Fibroblast of the conjunctiva (primary cell): Measurements from ENCODE around the gene GATA1.
"Not testable (repeated sequence)": the region's sequence is repeated elsewhere in the genome, so short reads cannot be mapped to it uniquely, and the experiment has no call there.

Experiments
- DNase-seq: peaks from one replicate; pipeline ENCODE4 v3.0.0-alpha.2; 2010; ENCODE audit warnings: low read depth

GATA1 gene

GRCh38 chrX:48815266-48815665 is 28.9 kb downstream of the GATA1 start:
- no peak for DNase-seq

DNA sequence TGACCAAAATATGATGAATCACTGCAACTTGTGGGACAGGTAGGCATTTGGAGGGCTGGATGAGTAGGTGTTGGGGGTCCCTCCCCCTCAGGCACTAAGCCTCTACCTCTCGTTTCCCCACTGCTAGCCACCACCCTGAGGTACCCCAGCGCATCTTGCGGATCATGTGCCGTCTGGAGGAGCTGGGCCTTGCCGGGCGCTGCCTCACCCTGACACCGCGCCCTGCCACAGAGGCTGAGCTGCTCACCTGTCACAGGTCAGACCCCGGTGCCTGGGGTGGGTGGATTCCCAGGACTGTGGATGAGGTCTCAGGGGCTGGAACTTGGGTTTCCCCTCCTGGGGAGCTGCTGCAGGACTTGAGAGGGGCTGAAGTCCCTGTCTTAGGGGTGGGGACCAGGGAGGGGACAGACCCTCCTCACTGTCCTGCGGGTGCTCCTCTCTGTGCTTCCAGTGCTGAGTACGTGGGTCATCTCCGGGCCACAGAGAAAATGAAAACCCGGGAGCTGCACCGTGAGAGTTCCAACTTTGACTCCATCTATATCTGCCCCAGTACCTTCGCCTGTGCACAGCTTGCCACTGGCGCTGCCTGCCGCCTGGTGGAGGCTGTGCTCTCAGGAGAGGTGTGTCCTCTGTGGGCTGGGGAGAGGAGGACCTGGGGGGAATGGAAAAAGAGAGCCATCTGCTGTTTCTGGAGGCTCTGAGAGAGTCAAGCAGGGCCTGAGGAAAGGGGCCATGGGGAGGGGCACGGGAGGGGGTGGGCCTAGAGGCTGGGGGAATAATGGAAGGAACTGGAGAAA is 29.8 kb downstream of the GATA1 start:
- DNase-seq, result no peak

GRCh38 chrX:48818098-48818497 is 31.7 kb downstream of the GATA1 start:
- DNase-seq, result no peak

GRCh38 chrX:48818866-48819265 is 32.5 kb downstream of the GATA1 start:
- DNase-seq, result no peak

DNA sequence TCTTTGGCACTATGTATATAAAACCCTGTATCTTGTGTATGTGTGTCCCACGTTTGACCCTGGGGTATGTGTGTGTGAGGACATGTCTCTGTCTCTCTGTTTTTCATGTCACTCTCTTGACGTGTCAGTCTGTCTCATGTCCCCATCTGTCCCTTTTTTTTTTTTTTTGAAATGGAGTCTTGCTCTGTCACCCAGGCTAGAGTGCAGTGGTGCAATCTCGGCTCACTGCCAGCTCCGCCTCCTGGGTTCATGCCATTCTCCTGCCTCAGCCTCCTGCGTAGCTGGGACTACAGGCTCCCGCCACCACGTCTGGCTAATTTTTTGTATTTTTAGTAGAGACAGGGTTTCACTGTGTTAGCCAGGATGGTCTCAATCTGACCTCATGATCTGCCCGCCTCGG is 33.0 kb downstream of the GATA1 start:
- DNase-seq, result not testable (repeated sequence)

DNA sequence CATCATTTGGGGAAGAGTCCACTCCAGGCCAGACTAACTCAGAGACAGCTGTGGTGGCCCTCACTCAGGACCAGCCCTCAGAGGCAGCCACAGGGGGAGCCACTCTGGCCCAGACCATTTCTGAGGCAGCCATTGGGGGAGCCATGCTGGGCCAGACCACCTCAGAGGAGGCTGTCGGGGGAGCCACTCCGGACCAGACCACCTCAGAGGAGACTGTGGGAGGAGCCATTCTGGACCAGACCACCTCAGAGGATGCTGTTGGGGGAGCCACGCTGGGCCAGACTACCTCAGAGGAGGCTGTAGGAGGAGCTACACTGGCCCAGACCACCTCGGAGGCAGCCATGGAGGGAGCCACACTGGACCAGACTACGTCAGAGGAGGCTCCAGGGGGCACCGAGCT is 36.7 kb downstream of the GATA1 start:
- no peak for DNase-seq

DNA sequence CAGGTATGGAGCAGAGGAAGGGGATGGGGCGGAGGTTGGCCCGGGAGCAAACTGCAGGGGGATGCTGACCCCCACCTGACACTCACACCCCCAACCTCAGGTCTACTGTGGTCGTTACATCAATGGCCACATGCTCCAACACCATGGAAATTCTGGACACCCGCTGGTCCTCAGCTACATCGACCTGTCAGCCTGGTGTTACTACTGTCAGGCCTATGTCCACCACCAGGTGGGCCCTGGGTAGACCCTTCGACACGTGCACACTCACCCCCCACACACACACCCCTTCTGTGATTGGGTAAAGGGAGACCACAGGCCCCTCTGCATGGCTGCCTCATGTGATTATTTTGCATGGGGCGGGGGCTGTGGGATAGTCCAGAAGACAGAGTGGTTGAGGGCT is 37.7 kb downstream of the GATA1 start:
- no peak for DNase-seq

- DNase-seq, result no peak
Observed at GRCh38 chrX:48826135-48826875, 39.9 kb downstream of the GATA1 start, which contains the start of gene ERAS. Gene ERAS, plus strand, starts transcription at chrX:48826513. Its CDS starts 2,611 bp downstream, at chrX:48829124.

DNA sequence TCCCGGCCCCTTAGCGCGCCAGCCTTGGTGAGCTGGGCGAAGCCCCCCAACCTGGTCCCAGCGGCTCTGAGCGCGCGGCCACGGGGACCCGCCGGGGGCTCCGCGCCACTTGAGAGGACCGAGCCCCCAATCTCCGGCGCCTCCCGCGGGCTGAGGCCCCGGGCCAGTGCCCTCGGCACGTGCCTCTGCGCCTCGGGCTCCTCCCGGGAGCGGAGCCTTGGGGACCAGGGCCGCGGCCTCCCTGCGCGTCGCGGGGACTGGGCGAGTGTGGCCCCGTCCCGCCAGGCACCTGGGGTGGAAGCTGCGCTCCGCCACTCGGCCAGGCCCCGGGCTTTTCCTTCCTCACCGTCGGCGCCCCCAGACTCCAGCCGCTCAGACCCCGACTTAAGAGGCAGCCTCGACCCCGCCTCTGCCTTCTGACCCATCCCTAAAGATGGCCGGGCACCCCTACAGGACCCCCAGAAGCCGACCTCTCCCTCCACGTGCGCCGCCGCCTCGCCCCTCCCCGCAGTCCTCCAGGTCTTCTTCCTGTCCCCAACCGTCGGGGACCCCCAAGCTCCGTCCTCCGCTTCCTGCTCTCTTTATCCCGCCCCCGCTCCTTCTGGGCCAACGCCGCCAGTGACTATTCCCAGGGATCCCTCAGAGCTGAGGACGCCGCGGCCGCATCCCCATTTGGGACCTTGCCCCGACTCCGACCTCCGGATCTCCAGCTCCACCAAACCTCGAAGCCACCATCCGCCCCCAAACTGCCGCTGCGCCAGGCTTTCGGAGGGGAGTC is 40.7 kb downstream of the GATA1 start:
- DNase-seq, result no peak

DNA sequence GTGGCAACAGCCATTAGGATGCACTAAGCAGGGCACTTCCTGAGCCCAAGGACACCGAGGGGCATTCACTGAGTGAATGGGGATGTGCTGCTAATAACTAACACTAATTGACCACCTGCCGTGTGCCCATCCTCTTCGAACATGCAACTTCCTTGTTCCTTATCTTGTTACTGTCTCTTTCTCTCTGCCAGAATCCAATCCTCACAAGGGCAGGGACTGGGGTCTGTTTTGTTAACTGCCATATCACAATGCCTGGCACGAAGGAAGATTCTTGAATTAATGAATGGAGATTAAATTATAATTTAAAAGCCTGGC is 41.2 kb downstream of the GATA1 start:
- no peak for DNase-seq

GRCh38 chrX:48829016-48829735 is 42.8 kb downstream of the GATA1 start:
- no peak for DNase-seq

DNA sequence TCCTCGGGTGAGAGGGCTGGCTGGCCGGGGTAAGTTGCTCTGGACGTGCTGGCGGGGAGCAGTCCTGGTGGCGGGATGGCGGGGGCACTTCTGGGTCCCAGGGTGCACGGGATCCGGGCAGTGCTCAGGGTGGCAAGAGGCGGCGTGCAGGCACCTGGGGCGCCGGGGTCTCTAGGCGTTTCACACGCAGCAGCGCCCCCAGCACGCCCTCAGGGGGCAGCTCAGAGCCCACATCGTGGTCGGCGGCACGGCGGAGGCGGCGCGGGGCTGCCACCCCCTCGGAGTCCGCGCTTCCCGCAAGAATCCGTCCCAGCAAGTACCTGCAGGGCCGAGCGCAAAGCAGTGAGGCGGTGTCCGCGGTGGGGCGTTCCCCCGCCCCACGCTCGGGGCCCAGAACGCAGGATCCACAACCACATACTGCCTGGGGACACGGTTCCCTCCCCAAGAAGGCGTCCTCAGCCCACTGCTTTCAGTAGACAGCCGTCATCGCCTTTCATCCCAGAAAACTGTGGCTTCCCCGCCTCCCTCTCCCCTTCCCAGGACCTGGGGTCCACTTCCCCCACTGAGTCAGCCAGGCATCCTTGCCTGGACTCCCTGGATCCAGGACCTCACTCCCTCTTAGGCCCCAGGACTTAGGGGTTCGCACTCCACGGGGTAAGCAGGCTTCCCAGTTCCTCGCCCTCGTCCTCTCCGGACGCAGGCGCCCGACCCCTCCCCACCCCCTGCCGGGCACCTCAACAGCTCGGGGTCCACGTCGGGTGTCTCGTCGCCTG is 44.9 kb downstream of the GATA1 start:
- DNase-seq, result no peak

DNA sequence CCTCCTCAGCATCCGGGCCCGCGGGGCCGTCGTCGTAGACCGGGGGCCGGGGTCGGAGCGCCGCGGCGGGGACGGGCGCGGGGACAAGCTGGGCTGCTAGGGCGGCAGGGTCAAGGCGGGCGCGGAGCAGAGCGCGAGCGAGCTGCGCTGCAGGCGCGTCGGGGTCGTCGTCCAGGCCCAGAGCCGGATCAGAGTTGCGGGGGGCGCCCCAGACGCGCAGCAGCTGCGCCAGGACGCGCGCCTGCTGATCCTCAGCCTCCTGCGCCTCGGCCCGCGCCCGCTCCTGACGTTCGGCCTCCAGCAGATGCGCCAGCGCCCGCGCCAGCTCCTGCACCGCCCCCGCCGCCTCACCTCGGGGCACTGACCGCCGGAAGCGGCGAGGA is 45.5 kb downstream of the GATA1 start:
- DNase-seq, result no peak

GRCh38 chrX:48833542-48834138 is 47.2 kb downstream of the GATA1 start:
- DNase-seq, result no peak

GRCh38 chrX:48834383-48834709 is 48.0 kb downstream of the GATA1 start:
- DNase-seq, result no peak

GRCh38 chrX:48835524-48836329 is 49.3 kb downstream of the GATA1 start, which contains the start of gene PCSK1N:
Gene PCSK1N, minus strand, starts transcription at chrX:48835610. Its CDS starts 78 bp downstream, at chrX:48835532.
- DNase-seq, result no peak

- no peak for DNase-seq
Observed at GRCh38 chrX:48839686-48840085, 53.3 kb downstream of the GATA1 start.
